ENCODE results near the gene SMPD2.
"Not testable (repeated sequence)": the region's sequence is repeated elsewhere in the genome, so short reads cannot be mapped to it uniquely, and the experiment has no call there.

SMPD2 gene

DNA sequence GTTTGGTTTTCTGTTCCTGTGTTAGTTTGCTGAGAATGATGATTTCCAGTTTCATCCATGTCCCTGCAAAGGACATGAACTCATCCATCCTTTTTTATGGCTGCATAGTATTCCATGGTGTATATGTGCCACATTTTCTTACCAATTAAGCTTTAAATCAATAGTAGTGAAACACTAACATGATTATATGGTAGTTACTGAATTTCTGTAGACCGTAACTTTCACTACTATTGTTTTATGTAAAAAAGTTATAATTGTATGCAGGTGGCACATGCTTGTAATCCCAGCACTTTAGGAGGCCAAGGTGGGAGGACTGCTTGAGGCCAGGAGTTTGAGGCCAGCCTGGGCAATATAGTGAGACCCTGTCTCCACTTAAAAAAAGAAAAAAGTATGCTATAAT is 20.7 kb downstream of the SMPD2 start:
- DNase-seq (ENCODE audit: low spot score), result not testable (repeated sequence)

DNA sequence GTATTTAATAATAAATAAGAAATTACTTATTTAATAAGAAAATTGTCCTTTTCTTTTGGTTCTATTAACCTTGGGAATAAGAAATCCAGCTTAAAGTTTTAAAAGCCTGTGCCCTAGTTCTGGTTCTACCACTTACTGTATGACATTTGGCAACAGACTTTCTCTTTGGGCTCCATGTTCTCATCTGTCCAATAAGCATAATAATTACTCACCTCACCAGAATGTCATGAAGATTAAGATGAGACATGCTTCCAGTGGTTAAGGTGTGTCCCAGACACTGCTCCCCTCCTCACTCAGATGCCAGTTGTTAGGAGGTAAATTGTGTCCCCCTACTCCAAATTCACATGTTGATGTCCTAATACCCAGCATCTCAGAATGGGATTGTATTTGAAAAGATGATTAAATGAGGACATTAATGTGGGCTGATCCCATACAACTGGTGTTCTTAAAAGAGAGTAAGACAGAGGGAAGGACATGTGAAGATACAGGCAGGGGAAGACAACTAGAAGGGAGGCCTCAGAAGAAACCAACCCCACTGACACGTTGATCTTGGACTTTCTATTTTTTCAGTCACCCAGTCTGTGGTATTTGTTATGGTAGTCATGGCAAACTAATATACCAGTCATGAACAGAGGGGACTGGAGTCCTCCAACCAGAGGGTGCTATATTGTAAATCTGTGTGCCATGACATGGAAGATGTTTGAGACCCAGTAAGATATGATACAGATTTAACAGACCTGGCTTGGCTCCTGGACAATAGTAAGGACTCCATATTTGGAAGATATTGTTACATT is 21.4 kb downstream of the SMPD2 start:
- no peak for DNase-seq (ENCODE audit: low spot score)

DNA sequence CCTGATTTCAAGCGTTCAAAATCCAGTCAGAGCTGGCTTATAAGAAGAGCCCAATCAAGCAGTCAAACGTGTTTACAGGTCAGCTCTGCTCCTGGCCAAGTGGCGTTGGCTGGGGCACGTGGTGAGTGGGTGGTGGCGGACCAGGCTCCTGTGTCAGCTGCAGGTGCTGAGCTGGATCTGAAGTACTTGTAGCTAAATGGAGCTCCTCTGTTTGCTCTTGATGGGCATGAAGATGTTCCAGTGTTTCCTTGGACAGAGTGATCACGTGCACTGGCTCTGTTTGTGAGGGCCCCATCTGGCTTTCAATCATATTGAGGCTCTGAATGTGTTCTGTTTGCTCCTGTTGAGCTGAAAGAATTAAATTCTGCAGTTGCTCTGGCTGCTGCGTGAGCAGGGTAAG is 25.2 kb downstream of the SMPD2 start:
- DNase-seq (ENCODE audit: low spot score), result no peak

DNA sequence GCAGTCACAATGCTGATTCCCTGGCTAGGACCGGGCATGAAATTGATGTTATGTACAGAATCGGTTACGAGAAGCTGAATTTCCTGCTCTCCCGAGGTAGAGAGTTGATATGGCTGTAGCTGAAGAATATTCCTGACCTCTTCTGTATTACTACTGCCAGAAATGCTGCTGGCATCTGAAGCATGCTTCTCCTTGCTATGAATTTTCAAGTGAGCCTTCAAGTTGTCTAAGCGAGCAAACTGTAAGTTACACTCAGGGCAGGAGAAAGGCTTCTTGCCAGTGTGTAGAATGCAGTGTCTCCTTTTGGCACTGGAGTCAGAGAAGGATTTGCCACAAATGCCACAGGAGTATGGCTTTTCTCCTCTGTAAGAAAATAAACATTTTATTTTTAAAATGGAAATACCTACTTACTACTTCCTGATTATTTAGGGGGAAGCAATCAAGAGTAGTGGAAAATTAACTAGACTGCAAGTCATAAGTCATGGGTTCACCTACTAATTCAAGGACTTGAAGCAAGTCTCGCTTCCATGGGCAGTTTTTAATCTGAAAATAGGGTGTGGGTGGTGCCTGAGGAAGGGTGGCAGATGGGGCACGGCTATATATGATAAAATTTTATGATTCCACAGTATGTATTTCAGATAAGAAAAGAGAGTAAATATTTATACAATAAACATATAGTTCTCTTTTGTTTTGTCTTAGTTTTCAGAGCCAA is 25.8 kb downstream of the SMPD2 start:
- peak; percentile 51 for DNase-seq (ENCODE audit: low spot score)

DNA sequence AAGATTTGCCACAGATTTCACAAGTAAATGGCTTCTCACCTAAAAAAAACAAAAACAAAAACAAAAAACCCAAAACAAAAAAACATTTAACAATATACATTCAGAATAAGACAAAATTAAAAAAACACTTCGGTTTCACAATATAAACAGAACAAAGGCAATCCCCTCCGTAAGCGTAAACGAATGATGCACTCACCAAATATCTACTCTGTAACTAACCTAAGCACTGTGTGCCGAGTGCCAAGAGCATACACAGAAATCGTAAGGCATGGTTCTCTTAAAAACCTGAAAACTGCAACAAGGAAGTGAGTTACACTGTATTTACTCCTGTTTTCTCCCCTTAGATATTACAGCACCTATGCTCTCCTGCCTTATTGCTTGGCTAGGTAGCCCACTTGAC is 27.2 kb downstream of the SMPD2 start:
- no peak for DNase-seq (ENCODE audit: low spot score)

DNA sequence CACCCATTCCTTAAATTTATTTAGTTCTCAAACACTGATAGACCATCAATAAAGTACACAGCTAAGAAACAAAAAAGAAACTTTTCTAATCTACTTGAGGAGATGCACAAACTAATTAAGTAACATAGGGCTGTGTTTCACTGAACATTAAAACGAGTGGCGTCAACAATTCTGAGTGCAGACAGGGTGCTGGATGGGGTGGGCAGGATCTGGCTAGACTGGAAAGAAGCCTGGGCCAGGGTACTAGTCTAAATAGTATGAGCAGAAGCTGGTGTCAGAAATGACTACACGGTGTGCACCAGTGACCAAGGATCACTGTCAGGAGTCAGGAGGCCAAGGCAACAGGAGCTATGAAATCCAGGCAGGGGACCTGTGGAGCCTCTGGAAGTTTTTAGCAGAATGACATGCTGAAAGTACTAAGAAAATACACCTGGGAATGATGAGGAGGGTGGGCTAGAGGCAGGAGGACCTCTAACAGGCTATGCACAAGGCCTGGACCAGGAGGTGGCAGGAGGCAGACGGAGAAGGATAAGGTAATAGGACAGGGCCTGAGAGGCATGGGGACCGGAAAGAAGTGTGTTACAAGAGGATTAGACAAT is 29.2 kb downstream of the SMPD2 start:
- DNase-seq (ENCODE audit: low spot score), result no peak

DNA sequence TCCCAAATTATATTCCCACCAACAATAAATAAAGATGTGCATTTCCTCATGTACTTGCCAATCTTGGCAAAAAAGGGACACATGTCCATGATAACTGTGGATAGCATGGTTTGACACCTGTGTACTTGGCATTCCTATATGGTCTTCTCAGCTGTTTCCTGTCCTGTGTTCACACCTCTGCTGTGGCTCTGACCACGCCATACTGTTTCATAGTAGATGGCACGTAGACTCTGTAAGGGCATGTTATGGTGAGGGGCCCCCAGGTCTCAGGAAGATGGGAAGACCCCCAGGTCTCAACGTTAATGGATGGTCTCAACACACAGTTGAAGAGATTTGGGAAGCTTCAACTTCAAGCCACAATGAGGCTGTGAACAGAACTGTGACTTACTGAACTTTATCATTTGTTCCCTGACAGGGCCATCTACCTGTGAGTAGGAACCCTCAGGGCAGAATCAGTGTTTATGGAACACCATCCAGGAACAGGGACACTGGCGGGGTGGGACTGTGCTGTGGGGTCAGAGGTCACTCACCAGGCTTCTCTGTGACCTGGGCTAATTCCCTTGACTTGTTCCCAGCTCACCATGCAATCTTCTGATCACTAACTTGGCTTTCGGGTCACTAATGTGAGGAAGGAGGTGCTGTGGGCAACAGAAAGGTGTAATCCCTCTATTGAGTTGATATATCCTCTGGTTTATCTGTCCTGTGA is 30.7 kb downstream of the SMPD2 start:
- no peak for DNase-seq (ENCODE audit: low spot score)

DNA sequence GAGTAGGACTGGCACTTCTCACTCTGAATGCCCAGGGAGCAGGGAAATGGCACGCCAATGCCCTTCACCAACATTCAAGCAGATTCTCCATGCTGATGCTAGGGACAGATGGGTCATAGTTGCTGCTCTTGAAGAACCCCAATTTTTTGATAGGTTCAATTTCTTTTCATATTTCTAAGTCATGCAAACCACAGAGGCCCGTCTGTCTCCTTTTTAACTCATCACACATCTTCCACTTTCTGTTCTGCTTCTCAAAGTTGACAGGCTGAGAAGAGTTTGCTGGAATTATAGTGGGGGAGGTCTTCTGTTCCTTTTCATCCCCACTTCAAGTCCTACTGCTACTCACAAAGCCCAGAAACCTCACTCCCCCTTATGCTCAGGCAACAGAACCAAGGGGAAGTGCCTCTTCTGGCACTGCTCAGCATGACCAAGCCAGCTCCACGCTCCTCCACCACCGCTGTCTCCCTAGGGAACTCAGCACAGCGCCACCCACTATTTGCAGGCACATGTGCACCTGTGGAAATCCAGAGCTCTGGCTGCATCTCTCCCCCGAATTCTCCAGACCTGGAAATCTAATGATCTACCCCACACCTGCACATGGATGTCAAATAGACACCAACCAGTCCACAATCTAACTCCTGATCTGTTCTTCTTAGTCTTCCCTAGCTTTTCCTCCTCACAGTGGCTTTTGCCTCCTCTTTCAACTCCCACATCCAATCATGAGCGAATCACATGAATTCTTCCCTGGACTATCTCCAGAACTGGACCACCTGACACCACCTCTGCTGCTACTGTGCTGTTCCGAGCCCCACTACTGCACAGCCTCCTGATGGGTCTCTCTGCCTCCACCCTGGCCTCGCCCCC is 31.8 kb downstream of the SMPD2 start:
- DNase-seq (ENCODE audit: low spot score), result no peak

DNA sequence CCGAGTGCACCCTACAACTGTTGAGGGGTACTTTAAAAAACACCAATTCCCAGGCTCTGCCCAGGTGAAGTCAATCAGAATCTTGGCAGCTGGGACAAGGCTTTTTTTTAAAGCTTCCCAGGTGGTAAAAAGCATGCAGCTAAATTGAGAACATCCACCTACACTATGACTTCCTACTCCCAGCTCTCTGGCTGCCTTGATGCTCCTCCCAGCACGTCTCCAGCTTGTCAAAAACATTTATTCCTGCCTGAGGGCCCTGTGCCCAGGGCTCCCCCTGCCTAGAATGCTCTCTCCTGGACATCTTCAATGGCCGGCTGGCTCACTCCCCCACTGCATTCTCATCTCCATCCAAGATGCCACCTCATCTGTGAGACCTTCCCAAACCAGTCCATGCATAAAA is 32.6 kb downstream of the SMPD2 start:
- no peak for DNase-seq (ENCODE audit: low spot score)

DNA sequence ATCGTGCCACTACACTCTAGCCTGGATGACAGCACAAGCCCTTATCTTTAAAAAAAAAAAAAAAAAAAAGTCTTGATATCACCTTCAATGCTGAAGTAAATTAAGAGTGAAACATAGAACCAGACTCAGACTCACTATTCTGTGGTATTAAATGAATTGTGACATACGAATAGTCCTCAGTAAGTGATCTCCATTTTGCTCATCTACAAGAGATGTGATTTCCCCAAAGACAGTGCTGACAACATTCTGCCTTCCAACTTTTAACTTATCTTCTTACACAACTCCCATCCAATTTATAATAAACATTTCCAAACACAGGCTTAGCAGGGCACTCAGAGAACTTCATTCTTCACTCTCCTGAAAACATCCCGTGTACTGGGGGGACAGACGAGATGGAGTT is 34.5 kb downstream of the SMPD2 start:
- DNase-seq (ENCODE audit: low spot score), result no peak

DNA sequence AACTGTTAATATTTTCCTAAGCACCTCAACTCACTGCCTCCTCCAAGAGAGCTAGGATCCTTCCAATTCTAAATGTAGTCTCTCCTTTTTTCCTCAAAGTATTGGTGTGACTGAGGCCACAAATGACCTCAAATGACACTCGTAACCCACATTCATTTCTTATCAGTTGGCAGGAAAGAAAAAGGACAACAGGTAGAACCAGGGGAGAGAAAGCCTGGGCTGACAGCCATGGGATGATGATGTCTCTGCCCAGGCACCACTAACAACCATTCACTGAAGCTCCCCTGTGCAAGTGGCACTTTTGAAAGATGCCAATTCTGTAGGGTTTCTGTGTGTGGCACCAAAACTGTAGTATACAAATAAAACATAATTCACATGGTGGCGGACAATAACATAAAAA is 35.1 kb downstream of the SMPD2 start:
- DNase-seq (ENCODE audit: low spot score), result no peak

DNA sequence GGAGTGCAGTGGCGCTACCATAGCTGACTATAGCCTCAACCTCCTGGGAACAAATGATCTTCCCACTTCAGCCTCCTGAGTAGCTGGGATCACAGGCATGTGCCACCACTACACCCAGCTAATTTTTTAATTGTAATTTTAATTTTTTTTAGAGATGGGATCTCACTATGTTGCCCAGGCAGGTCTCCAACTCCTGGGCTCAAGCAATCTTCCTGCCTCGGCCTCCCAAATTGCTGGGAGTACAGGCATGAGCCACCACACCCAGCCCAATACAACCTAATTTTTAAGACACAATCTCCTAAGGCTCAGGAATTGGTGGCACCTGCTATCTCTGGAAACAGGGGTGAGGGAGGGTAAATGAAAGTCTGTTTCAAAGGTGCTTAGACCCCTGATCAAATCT is 36.7 kb downstream of the SMPD2 start:
- DNase-seq (ENCODE audit: low spot score), result no peak

DNA sequence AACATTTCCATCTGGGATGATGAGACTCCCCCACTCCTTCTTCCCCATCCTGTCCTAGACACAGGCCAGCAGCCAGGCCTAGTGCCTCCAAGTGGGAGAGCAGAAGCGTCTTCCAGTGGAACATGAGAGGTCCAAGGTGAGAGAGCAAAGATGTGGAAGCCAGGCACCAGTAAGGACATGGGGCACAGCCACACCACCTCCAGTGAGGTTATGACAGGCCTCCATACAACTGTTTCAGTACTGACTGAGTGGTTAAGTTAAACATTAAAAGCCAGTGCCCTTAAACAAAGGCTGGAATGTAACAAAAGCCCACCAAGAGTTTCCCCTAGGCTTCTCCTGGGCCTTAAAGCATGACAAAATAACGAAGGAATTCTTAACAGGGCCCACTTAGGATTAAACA is 37.2 kb downstream of the SMPD2 start:
- no peak for DNase-seq (ENCODE audit: low spot score)

DNA sequence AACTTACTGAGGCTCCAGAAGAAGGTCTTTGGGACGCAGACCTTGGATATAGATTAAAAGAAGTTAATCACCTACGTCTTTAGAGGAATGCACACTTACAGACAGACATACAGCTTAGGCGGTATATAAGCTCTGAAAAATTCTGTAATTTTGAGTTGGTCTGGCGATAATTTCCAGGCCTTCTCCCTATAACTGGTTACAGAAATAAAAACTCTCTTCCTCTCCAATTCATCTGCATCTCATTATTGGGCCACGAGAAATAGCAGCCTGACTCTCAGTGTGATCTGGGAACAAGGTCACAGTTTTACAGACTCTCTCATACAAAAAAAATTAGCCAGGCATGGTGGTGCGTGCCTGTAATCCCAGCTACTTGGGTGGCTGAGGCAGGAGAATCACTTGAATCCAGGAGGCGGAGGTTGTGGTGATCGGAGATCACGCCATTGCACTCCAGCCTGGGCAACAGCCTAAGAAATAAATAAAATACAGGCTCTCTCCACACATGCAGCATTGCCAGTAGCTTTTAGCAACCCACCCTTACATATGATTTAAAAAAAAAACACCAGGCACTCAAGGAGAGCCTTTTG is 37.8 kb downstream of the SMPD2 start:
- DNase-seq (ENCODE audit: low spot score), result no peak

DNA sequence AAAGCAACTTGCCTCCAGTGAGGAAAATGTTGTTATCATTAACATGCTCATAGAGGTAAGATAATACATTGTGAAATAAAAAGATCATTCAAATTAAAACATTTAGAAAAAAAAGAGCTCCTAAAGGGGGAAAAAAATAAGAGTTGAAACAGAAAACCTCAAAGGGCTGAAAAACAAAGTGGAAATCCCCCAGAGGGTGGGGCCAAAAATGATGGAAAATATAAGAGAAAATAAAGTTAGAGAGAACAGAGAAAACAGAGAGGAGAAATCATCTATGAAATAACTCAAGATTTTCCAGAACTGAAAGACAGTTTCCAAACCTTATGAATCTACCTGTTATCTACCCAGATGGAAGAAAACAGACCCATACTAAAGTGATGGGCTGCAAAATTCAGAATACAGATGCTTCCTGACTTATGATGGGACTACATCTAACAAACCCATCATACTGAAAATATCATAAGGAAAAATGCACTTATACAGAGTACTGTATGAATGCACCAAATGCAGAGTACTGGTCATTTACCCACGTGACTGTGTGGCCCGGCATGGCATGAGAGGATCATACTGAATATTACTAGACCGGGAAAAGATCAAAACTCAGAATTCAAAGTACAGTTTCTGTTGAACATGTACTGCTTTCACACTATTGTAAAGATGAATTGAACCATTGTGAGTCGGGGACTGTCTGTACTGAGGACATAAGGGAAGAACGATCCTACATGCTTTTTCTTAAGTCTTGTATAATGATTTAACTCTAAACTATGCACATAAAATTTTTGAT is 38.5 kb downstream of the SMPD2 start:
- DNase-seq (ENCODE audit: low spot score), result no peak

DNA sequence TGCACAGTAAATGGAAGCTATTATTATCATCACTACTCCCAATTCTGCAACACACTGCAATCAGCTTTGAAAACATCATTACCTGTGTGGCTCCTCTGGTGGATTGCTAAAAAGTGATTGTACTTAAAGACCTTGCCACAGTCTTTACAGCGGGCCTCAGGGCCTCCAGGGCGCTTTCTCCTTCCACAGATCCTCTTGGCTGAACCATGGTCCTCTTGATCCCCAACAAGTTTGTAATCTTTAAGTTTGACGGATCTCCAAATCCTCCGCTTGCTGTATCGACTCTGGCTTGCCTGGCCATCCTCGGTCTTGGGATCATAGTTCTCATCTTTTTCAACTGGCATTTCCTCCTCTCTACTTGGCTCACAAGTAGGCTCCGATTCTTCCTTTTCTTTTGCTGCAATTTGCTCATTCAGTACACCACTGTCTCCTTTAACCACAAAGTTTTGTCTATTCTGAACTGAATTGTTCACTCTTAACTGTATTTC is 40.5 kb downstream of the SMPD2 start:
- no peak for DNase-seq (ENCODE audit: low spot score)

DNA sequence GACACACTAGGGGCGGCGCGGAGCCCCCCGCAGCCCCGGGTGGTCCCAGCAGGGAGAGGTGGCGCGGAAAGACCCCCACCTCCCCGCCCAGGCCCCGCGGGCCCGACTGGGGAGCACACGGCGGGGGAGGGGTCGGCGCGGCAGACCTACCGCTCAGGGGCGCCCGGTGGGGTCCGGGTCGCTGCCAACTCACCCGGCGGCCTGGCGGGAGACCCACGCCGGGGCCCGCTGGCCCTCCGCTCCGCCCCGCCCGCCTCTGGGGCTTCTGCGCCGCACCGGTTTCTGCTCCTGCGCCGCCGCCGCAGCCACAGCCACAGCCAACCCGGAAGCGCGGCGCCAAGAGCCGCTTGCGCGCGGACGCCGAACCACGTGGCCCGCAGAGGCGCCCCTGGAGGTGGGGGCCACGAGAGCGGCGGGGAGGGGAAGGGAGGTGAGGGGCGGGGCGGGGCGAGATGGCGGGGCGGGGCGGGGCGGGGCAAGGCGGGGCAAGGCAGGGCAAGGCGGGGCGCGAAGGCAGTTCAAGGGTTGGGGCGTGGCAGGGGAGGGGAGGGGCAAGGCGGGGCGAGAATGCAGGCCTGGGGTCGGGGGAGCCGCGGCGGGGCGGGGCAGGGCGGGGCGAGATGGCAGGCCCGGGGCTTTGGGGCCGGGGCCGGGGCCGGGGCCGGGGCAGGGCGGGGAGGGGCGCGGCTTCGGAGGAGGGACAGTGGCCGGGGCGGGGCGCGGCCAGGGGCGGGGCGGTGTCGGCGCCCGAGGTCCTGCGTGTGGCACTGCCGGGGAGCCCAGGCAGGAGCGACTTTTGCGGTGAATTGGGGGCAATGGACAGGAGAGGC is 42.6 kb downstream of the SMPD2 start, which contains the start of gene ZBTB24:
ZBTB24 (minus strand) TSS at position 315 of the 830 bp plus-strand sequence. CDS start 1,193 bp downstream, outside the sequence.
- DNase-seq (ENCODE audit: low spot score), result peak; percentile 71

DNA sequence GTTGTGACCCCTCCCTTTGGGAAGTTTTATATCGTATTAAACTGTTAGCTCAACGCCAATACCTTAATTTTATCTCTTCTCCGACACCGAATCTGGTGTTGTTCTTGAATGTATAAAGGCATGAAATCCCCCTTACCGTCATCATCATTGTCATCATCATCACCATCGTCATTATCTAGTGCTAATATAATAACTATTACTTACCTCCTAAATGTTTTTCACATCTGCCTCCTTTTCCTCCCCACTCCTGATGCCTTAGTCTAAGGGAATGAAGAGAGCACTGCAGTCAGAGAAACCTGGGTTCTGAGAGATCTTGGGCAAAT is 43.2 kb downstream of the SMPD2 start:
- DNase-seq (ENCODE audit: low spot score), result no peak

DNA sequence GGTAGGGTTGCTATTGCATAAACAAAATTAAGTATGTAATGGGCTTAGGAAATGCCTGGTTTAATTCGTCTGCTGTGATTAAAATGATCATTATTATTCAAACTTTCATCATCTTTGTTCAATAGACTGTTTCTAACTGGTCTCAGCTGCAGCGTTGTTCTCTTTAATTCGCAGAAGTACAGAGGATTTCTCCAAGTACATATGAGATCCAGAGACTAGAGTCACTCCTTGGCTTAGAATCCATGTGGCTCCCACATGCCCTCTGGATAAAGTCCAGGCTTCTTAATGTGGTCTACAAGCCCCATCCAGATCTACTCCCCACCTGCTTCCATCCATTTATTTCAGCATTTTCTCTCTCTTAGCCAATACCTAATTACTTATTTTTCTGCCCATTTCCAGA is 43.6 kb downstream of the SMPD2 start:
- no peak for DNase-seq (ENCODE audit: low spot score)

Data from hematopoietic multipotent progenitor cell treated with erythropoietin and hydrocortisone succinate and interleukin-3 and kit ligand, for 15 days (in vitro differentiated cells).